ENCODE measurements around the gene SGF29.
"Not testable (repeated sequence)": the region's sequence is repeated elsewhere in the genome, so short reads cannot be mapped to it uniquely, and the experiment has no call there.

The SGF29 gene

DNA sequence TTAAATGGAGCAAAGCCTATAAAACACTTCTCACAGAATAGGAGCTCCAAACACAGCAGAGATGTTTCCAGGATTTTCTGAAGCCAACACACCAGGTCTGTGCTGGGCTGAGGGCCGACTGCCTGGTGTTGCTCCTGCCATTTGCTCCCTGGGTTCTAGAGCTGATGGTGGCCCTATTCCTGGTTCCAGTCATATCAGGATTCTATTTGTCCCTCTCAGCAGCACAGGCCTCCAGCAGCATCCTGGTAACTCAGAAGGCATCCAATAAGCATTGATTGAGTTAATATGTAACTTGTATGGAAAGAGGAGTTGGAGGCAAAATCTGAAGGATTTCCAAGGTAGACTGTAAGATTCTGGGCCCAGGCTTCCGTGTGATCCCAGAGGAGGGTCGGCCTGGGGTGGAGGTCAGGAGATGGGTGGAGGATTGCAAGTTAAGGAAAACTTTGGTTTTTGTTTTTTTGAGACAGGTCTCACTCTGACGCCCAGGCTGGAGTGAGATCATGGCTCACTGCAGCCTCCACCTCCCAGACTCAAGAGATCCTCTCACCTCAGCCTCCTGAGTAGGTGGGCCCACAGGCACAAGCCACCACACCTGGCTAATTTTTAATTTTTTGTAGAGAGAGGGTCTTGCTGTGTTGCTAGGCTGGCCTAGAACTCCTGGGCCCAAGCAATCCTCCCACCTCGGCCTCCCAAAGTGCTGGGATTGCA lies 20.6 kb upstream of the SGF29 start:
- DNase-seq (ENCODE audit: low read depth in 2 of 2), result no peak

GRCh38 chr16:28534542-28535373 lies 19.0 kb upstream of the SGF29 start:
- DNase-seq (ENCODE audit: low read depth in 2 of 2), result no peak

DNA sequence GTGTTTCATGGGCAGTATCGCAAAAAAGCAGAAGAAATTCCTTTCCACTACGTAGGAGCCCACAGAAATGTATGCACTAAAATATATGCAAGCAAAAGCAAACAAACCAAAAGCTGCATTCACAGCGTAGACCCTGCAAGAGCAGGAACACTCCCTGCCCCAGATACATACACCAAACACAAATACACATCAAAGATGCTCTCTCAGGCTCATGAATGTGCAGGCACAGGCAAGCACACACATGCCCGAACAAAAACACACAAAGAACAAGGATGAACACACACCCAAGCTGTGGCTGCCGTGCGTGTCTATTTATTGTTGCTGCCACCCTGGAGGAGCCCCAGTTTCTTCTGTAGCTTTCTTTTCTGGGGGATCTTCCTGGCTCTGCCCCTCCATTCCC lies 16.6 kb upstream of the SGF29 start:
- DNase-seq (ENCODE audit: low read depth in 2 of 2), result no peak

GRCh38 chr16:28537964-28538732 lies 15.6 kb upstream of the SGF29 start:
- no peak for DNase-seq (ENCODE audit: low read depth in 2 of 2)

DNA sequence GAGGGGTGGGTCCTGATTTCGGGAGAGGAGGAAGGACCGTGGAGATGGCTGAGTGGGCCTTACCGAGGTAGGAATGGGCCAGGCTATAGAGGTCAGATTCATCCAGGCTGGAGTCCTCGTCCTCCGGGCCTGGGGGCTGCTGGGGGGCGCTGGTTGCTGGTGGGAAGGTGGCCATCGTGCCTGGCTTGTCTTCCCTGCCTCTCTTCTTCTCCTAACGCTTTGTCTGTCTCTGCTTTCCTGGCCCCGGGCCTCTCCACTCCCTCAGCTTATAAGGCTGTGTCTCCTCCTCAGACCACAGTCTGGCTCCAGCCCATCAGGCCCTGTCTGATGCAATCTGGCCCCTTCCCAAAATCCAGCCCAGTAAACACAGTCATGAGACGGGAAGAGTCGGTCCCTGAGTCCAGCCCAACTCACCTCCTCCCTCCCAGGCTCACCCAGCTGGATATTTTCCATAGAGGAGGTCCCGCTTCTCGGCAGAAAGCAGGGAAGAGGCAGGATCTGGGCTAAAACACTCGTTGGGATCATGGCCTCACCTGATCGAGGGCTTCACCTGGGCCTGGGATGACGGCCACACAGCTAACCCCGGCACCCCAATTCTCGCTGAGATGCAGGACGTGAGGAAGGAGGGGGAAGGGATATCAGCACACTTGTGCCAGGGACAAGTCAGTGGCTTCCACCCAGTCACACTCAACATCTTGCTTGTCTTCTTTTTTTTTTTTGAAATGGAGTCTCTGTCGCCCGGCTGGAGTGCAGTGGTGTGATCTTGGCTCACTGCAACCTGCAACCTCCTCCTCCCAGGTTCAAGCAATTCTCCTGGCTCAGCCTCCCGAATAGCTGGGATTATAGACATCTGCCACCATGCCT lies 14.8 kb upstream of the SGF29 start, which contains the start of gene NUPR1:
Gene NUPR1 (minus strand): TSS at position 242 of the 864 bp plus-strand sequence. CDS start 67 bp downstream, at position 175.
- DNase-seq (ENCODE audit: low read depth in 2 of 2), result no peak

- no peak for DNase-seq (ENCODE audit: low read depth in 2 of 2)
Observed at GRCh38 chr16:28540346-28540745, 13.4 kb upstream of the SGF29 start.

DNA sequence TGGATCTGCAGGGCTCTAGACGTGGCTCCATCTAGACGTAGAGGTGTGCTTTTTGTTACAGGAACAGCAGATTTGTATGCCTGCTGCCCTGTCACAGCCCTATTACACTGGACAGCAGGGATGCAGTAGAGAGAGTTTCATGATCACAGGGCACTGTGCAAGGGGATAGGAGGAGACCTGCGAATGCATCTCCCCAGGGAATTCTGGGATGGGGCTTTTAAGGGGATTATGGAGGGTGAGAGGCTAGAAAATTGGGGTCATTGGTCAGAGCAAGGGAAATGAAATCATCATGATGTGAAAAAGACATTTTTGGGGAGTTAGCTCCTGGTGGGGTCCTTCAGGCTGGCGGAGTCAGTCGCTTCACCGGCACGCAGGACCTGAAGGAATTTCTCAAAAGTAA lies 11.1 kb upstream of the SGF29 start:
- no peak for DNase-seq (ENCODE audit: low read depth in 2 of 2)

- DNase-seq (ENCODE audit: low read depth in 2 of 2), result no peak
Observed at GRCh38 chr16:28543072-28543471, 10.6 kb upstream of the SGF29 start.

GRCh38 chr16:28544998-28545397 lies 8.7 kb upstream of the SGF29 start:
- no peak for DNase-seq (ENCODE audit: low read depth in 2 of 2)

- DNase-seq (ENCODE audit: low read depth in 2 of 2), result not testable (repeated sequence)
Observed at GRCh38 chr16:28545964-28546363, 7.8 kb upstream of the SGF29 start.

DNA sequence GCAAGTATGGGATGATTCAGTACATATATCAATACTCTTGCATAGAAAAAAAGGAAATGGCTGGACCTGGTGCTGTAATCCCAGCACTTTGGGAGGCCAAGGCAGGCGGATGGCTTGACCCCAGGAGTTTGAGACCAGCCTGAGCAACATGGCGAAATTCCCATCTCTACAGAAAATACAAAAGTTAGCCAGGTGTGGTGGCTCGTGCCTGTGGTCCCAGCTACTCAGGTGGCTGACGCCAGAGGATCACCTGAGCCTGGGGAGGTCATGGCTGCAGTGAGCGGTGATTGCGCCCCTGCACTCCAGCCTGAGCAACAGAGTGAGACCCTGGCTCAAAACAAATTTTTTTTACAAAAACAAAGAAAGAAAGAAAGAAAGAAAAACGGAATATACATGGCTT lies 7.1 kb upstream of the SGF29 start:
- DNase-seq (ENCODE audit: low read depth in 2 of 2), result no peak

DNA sequence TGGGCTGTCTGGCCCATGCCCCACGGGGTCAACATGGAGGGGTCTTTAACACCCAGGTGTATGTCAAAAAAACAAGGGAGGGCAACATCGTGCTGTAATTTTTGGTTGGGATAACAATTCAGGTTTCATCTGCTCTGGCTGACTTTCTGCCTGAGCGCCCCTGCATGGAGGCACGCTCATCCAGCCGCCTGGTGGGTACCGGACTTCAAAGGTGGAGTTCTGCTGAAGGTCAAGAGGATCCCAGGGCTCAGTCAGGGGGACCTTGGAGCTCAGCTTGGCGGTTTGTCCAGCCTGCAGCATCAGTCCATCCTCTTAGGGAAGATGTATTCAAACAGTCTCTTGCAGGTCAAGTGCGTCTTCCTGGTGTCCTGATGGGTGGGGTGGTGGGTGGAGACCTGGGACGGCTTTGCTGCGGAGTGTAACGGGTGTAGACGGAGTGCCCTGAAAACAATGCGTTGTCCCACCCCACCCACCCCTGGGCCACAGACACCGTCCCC lies 5.4 kb upstream of the SGF29 start:
- no peak for DNase-seq (ENCODE audit: low read depth in 2 of 2)

DNA sequence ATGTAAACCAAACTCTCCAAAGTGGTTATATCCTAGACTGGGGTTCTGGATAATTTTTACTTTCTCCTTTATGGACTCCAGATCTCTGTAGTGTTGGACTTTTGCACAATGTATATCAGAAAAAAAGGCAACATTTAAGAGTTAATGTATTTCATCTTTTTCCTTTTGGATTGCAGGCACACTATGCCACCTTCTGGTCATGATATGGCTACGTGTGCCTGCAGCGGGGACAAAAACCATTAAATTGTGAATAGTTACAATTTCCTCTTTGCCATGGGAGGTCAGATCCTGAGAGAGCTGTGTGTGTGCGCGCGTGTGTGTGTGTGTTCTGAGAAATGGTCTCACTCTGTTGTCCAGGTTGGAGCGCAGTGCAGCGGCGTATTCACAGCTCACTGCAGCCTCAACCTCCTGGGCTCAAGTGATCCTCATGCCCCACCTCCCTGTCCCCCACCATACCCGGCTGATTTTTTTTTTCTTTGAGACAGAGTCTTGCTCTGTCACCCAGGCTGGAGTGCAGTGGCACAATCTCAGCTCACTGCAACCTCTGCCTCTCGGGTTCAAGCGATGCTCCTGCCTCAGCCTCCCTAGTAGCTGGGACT lies 4.3 kb upstream of the SGF29 start:
- no peak for DNase-seq (ENCODE audit: low read depth in 2 of 2)

DNA sequence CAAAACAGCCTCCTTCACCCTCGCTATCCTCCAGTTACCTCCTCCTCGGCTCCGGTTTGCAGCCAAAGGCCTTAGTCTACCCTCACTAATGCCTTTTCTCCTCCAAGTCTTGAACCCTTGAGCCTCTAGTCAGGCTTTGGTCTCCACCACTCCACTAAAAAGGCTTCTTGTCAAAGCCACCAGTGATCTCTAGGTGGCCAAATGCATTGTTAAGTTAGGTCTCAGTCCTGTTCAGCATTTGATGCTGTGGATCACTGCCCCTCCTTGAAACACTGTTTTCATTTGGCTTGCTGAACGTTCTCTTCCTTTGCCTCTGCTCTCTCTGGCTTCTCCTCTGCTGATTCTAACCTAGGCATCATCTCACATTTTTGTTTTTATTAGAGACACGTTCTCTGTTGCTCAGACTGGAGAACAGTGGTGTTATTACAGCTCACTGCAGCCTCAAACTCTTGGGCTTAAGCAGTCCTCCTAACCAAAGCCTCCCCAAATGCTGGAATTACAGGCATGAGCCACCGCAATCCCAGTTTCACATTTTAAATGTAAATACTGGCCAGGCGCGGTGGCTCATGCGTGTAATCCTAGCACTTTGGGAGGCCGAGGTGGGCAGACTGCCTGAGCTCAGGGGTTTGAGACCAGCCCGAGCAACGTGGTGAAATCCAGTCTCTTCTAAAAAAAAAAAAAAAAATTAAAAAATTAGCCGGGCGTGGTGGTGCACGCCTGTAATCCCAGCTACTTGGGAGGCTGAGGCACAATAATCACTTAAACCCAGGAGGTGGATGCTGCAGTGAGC lies 1.1 kb downstream of the SGF29 start:
- no peak for DNase-seq (ENCODE audit: low read depth in 2 of 2)

DNA sequence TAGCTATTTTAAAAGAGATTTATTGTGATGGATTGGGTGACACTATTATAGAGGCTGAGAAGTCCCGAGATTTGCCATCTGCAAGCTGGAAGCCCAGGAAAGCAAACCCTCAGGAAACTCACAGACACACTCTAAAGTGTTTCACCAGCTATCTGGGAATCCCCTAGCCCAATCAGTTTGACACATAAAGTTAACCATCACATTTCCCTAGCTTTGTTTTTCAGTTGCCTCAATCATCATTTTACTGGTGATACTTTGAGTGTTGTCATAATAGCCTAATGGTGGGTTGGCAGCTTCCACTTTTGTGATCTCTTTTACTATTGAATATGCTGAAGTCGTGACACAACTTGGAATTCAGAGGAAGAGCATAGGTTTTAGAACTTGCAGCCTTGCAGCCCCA lies 1.8 kb downstream of the SGF29 start:
- DNase-seq (ENCODE audit: low read depth in 2 of 2), result no peak

GRCh38 chr16:28556914-28557320 lies 3.2 kb downstream of the SGF29 start:
- no peak for DNase-seq (ENCODE audit: low read depth in 2 of 2)

- no peak for DNase-seq (ENCODE audit: low read depth in 2 of 2)
Observed at GRCh38 chr16:28558456-28558855, 4.7 kb downstream of the SGF29 start.

- DNase-seq (ENCODE audit: low read depth in 2 of 2), result no peak
Observed at GRCh38 chr16:28561557-28562187, 8.0 kb downstream of the SGF29 start.

- DNase-seq (ENCODE audit: low read depth in 2 of 2), result no peak
Observed at GRCh38 chr16:28562199-28562598, 8.5 kb downstream of the SGF29 start.

DNA sequence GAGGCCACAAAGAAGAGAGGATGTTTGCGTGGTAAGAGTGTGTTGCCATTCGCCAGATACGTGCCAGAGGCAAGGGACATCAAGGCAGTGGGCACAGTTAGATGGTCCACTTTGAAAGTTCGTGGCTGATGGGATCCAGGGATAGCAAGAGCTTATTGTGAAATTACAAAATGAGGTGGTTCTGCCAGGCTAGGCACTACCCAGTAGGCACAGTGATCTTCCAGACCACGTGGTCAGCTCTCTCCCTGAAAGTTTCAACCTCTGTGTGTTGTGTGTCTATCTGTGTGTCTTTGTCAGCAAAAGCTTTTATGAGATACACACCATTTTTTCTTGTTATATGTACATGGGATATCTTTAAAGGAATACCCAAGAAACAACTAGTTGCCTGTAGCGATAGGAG lies 9.5 kb downstream of the SGF29 start:
- DNase-seq (ENCODE audit: low read depth in 2 of 2), result no peak
